Measurements from ENCODE around the gene NFASC.
A peak's percentile ranks its signal among the peaks of the same experiment; 100 is the strongest.

Gene NFASC

DNA sequence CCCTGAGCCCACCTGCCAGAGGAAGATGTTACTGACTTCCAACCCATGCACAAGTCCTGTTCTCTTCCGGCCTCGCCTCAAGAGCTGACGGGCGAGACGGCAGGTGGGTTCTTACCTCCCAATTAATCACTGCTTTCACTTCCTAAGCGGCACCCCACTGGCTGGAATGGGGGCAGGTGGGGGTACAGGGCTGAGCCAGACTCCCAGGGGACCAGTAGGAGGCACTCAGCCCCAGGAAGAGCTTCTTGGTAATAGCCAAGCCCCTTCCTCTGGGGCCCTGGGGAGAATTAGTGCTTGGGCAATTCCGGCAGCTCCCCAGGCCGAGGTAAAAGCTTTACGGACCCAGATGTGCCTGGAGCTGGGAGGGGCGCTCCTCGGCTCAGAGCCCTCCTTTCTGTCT, 182.0 kb downstream of the NFASC start:
- Histone ChIP-seq H3K4me3 (ENCODE audit: low read length) (peak overlapping the region; percentile 19; the same call in 1 of the 2 replicates), H4K20me1 (ENCODE audit: insufficient read depth, low read length) (no peaks in the 10 kb centered on the region), H3K4me1 (ENCODE audit: low read length) (peaks cover 7% of the 10 kb centered on the region), H3K9me3 (ENCODE audit: insufficient read depth, low read length) (no peaks in the 10 kb centered on the region), H3K79me2 (ENCODE audit: low read length) (no peaks in the 10 kb centered on the region), H2AFZ (ENCODE audit: low read depth, low read length) (no peak overlapping the region), H3K4me2 (ENCODE audit: low read length) (peak overlapping the region; percentile 23), H3K27ac (ENCODE audit: low read length) (no peak overlapping the region), H3K9ac (ENCODE audit: low read length) (no peak overlapping the region), H3K36me3 (replicated peaks; ENCODE audit: low read depth, low read length) (no peaks in the 10 kb centered on the region), H3K27me3 (ENCODE audit: low read depth, low read length) (peaks cover 62% of the 10 kb centered on the region)
- TF ChIP-seq, protein P1, sequence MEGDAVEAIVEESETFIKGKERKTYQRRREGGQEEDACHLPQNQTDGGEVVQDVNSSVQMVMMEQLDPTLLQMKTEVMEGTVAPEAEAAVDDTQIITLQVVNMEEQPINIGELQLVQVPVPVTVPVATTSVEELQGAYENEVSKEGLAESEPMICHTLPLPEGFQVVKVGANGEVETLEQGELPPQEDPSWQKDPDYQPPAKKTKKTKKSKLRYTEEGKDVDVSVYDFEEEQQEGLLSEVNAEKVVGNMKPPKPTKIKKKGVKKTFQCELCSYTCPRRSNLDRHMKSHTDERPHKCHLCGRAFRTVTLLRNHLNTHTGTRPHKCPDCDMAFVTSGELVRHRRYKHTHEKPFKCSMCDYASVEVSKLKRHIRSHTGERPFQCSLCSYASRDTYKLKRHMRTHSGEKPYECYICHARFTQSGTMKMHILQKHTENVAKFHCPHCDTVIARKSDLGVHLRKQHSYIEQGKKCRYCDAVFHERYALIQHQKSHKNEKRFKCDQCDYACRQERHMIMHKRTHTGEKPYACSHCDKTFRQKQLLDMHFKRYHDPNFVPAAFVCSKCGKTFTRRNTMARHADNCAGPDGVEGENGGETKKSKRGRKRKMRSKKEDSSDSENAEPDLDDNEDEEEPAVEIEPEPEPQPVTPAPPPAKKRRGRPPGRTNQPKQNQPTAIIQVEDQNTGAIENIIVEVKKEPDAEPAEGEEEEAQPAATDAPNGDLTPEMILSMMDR (IDR thresholded peaks at IDR 0.05; ENCODE audit: low read depth, low read length) = no peak
- no peak for TF ChIP-seq EZH2phosphoT487 (IDR thresholded peaks at IDR 0.05; ENCODE audit: low read depth)

DNA sequence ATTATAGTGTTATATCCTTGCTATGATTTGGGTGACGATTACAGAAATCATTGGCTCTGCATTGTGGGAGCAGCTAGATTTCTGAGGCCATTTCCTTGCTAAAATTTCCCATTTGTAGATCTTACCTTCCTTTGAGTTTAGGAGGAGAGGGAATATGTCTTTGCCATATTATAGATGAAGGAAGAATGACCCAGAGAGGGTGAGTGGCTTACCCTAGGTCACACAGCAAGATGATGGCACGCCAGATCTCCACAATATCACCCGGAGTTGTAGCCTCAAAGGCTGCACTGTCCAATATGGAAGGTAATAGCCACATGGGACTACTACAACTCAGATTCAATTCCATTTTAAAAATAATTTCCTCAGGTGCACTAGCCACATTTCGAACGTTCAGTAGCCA, 182.6 kb downstream of the NFASC start:
- H3K36me3 ChIP-seq (replicated peaks; ENCODE audit: low read depth, low read length) = no peaks in the 10 kb centered on the region
- TF ChIP-seq, protein P1 (IDR thresholded peaks at IDR 0.05; ENCODE audit: low read depth, low read length) = no peak
- no peak for TF ChIP-seq EZH2phosphoT487 (IDR thresholded peaks at IDR 0.05; ENCODE audit: low read depth)
- no peak overlapping the region for H3K4me3 ChIP-seq (ENCODE audit: low read length)
- H2AFZ ChIP-seq (ENCODE audit: low read depth, low read length) = no peak overlapping the region
- H3K9ac ChIP-seq (ENCODE audit: low read length) = no peak overlapping the region
- H3K27me3 ChIP-seq (ENCODE audit: low read depth, low read length) = peaks cover 57% of the 10 kb centered on the region
- H3K27ac ChIP-seq (ENCODE audit: low read length) = no peak overlapping the region
- peak overlapping the region; percentile 23; the same call in 1 of the 2 replicates for H3K4me2 ChIP-seq (ENCODE audit: low read length)
- no peaks in the 10 kb centered on the region for H3K79me2 ChIP-seq (ENCODE audit: low read length)
- H4K20me1 ChIP-seq (ENCODE audit: insufficient read depth, low read length) = no peaks in the 10 kb centered on the region
- peaks cover 7% of the 10 kb centered on the region for H3K4me1 ChIP-seq (ENCODE audit: low read length)
- H3K9me3 ChIP-seq (ENCODE audit: insufficient read depth, low read length) = no peaks in the 10 kb centered on the region

DNA sequence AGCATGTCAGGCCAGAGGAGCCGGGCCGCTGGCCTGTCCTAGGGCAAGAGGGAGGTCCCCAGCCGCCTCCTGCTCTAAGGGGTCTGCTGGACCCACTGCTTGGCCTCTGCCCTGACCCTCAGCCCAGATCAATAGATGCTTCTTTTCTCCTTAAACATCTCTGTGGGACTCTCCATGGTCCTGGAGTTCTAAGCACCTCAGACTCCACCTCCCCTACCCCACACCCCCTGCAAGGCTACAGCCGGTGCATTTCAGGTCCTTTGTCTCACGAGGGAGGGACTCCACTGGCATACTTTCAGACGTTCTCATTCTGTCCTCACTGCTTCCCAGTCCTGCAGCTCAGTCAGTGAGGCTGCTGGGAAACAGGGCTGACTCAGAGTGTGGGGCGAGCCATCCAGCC, 183.4 kb downstream of the NFASC start:
- Histone ChIP-seq H4K20me1 (ENCODE audit: insufficient read depth, low read length) (no peaks in the 10 kb centered on the region), H3K27ac (ENCODE audit: low read length) (no peak overlapping the region), H2AFZ (ENCODE audit: low read depth, low read length) (no peak overlapping the region), H3K4me2 (ENCODE audit: low read length) (no peak overlapping the region), H3K79me2 (ENCODE audit: low read length) (no peaks in the 10 kb centered on the region), H3K27me3 (ENCODE audit: low read depth, low read length) (peaks cover 52% of the 10 kb centered on the region), H3K4me3 (ENCODE audit: low read length) (no peak overlapping the region), H3K9ac (ENCODE audit: low read length) (no peak overlapping the region), H3K9me3 (ENCODE audit: insufficient read depth, low read length) (no peaks in the 10 kb centered on the region), H3K36me3 (replicated peaks; ENCODE audit: low read depth, low read length) (no peaks in the 10 kb centered on the region), H3K4me1 (ENCODE audit: low read length) (peaks cover 7% of the 10 kb centered on the region)
- TF ChIP-seq, protein P1 (IDR thresholded peaks at IDR 0.05; ENCODE audit: low read depth, low read length) = no peak
- TF ChIP-seq EZH2phosphoT487 (IDR thresholded peaks at IDR 0.05; ENCODE audit: low read depth) = no peak

DNA sequence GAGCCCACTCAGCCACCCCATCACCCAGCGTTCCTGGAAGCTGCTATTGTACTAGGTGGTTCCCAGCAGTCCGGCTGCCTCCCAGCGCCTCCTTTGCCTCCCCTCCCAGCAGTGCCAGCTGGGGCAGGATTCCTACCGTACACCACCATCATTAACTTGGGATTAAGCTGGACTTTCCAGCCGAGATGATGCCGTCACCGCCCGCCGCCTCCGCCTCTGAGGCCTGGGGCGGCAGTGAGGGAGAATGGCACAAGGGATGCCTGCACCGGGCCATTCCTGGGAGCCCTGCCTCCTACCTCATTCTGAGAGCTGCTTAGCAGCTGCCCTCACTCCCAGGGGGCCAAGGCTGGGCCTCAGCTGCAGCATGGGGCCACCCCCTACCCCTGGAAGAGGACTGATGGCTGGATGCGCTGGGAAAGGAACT, 185.5 kb downstream of the NFASC start:
- Histone ChIP-seq H2AFZ (ENCODE audit: low read depth, low read length) (no peak overlapping the region), H3K4me3 (ENCODE audit: low read length) (no peak overlapping the region), H3K4me1 (ENCODE audit: low read length) (peaks cover 8% of the 10 kb centered on the region), H3K79me2 (ENCODE audit: low read length) (no peaks in the 10 kb centered on the region), H3K27ac (ENCODE audit: low read length) (no peak overlapping the region), H3K27me3 (ENCODE audit: low read depth, low read length) (peaks cover 41% of the 10 kb centered on the region), H3K4me2 (ENCODE audit: low read length) (no peak overlapping the region), H4K20me1 (ENCODE audit: insufficient read depth, low read length) (no peaks in the 10 kb centered on the region), H3K9ac (ENCODE audit: low read length) (no peak overlapping the region), H3K36me3 (replicated peaks; ENCODE audit: low read depth, low read length) (no peaks in the 10 kb centered on the region), H3K9me3 (ENCODE audit: insufficient read depth, low read length) (no peaks in the 10 kb centered on the region)
- no peak for TF ChIP-seq EZH2phosphoT487 (IDR thresholded peaks at IDR 0.05; ENCODE audit: low read depth)
- TF ChIP-seq, protein P1 (IDR thresholded peaks at IDR 0.05; ENCODE audit: low read depth, low read length) = no peak
